Measurements from ENCODE around the gene ARF3.

The ARF3 gene

DNA sequence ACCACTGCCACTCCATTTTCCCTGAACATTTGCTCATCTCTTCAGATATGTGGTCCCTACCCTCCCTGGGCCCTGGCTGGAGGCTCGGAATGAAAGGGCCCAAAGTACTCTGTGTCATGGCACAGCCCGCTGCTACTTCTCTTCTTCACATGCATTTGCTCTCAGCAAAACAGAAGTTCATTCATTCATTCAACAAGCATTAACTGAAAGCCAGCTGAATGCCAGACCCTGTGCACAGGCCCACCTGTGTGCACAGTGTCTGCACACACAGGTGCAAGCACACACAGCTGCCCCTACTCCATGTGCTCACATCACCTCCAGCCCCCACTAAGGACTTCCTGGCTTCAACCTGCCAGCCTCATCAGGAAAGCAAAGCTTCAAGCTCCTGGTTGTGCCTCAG lies 28.6 kb upstream of the ARF3 start:
- no peak overlapping the region for H3K4me3 ChIP-seq (ENCODE audit: low read length)
- H3K9ac ChIP-seq (ENCODE audit: low read length), result no peak overlapping the region
- no peaks in the 10 kb centered on the region for H3K79me2 ChIP-seq (ENCODE audit: low read length)
- H3K4me1 ChIP-seq (ENCODE audit: low read length), result no peaks in the 10 kb centered on the region
- H3K9me3 ChIP-seq (ENCODE audit: insufficient read depth, low read length), result no peaks in the 10 kb centered on the region
- H4K20me1 ChIP-seq (ENCODE audit: insufficient read depth, low read length), result no peaks in the 10 kb centered on the region
- H3K27ac ChIP-seq (ENCODE audit: low read length), result no peak overlapping the region
- H3K27me3 ChIP-seq (ENCODE audit: low read depth, low read length), result peaks cover 35% of the 10 kb centered on the region
- no peaks in the 10 kb centered on the region for H3K36me3 ChIP-seq (replicated peaks; ENCODE audit: low read depth, low read length)
- TF ChIP-seq CTCF (IDR thresholded peaks at IDR 0.05; ENCODE audit: low read depth, low read length) (no peak), EZH2phosphoT487 (IDR thresholded peaks at IDR 0.05; ENCODE audit: low read depth) (no peak)
- no peak overlapping the region for H3K4me2 ChIP-seq (ENCODE audit: low read length)
- no peak overlapping the region for H2AFZ ChIP-seq (ENCODE audit: low read depth, low read length)

- no peak overlapping the region for H3K4me2 ChIP-seq (ENCODE audit: low read length)
- peaks cover 31% of the 10 kb centered on the region for H3K27me3 ChIP-seq (ENCODE audit: low read depth, low read length)
- no peaks in the 10 kb centered on the region for H3K9me3 ChIP-seq (ENCODE audit: insufficient read depth, low read length)
- H4K20me1 ChIP-seq (ENCODE audit: insufficient read depth, low read length), result no peaks in the 10 kb centered on the region
- no peak overlapping the region for H3K9ac ChIP-seq (ENCODE audit: low read length)
- H2AFZ ChIP-seq (ENCODE audit: low read depth, low read length), result no peak overlapping the region
- TF ChIP-seq CTCF (IDR thresholded peaks at IDR 0.05; ENCODE audit: low read depth, low read length) (no peak), EZH2phosphoT487 (IDR thresholded peaks at IDR 0.05; ENCODE audit: low read depth) (no peak)
- H3K4me1 ChIP-seq (ENCODE audit: low read length), result no peaks in the 10 kb centered on the region
- no peak overlapping the region for H3K4me3 ChIP-seq (ENCODE audit: low read length)
- no peaks in the 10 kb centered on the region for H3K79me2 ChIP-seq (ENCODE audit: low read length)
- no peak overlapping the region for H3K27ac ChIP-seq (ENCODE audit: low read length)
- H3K36me3 ChIP-seq (replicated peaks; ENCODE audit: low read depth, low read length), result no peaks in the 10 kb centered on the region
Measured at GRCh38 chr12:48985475-48985897, 28.2 kb upstream of the ARF3 start.

DNA sequence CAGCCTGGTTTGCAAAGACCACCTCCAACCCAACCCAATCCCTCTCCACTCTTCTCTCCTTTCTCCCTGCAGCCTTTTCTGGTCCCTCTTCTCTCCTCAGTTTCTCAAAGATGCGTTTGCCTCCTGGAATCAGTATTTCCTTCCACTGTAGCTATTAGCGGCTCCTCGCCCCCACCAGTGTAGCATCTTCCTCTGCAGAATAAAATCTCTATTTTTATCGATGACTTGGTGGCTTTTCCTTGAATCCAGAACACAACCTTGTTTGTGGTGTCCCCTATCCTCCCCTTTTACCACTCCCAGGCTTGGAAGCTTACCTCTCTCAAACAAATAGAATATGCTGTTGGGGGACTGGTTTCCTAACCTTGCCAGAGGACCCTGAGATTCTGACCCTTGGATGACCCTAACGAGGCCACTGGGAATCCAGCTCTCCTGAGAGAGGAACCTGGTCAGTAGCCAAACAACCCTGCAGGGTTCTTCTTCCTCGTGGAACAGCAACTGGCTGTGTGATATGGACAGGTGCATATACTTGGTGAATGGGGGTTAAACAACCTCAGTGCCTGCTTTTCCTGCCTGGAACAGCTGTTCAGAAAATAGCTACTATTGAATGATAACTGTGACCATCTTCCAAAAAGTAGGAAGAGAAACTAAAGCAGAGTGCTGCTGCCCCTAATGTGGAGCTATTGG lies 25.3 kb upstream of the ARF3 start:
- Histone ChIP-seq H4K20me1 (ENCODE audit: insufficient read depth, low read length) (no peaks in the 10 kb centered on the region), H3K27ac (ENCODE audit: low read length) (no peak overlapping the region), H3K4me2 (ENCODE audit: low read length) (no peak overlapping the region), H3K27me3 (ENCODE audit: low read depth, low read length) (peaks cover 35% of the 10 kb centered on the region), H2AFZ (ENCODE audit: low read depth, low read length) (no peak overlapping the region), H3K9me3 (ENCODE audit: insufficient read depth, low read length) (no peaks in the 10 kb centered on the region), H3K4me1 (ENCODE audit: low read length) (no peaks in the 10 kb centered on the region), H3K36me3 (replicated peaks; ENCODE audit: low read depth, low read length) (no peaks in the 10 kb centered on the region), H3K9ac (ENCODE audit: low read length) (no peak overlapping the region), H3K79me2 (ENCODE audit: low read length) (no peaks in the 10 kb centered on the region), H3K4me3 (ENCODE audit: low read length) (no peak overlapping the region)
- TF ChIP-seq EZH2phosphoT487 (IDR thresholded peaks at IDR 0.05; ENCODE audit: low read depth) (no peak), CTCF (IDR thresholded peaks at IDR 0.05; ENCODE audit: low read depth, low read length) (no peak)

GRCh38 chr12:48981757-48982157 lies 24.5 kb upstream of the ARF3 start:
- Histone ChIP-seq H3K4me1 (ENCODE audit: low read length) (no peaks in the 10 kb centered on the region), H3K4me3 (ENCODE audit: low read length) (no peak overlapping the region), H4K20me1 (ENCODE audit: insufficient read depth, low read length) (no peaks in the 10 kb centered on the region), H2AFZ (ENCODE audit: low read depth, low read length) (no peak overlapping the region), H3K79me2 (ENCODE audit: low read length) (no peaks in the 10 kb centered on the region), H3K27me3 (ENCODE audit: low read depth, low read length) (peaks cover 35% of the 10 kb centered on the region), H3K9ac (ENCODE audit: low read length) (no peak overlapping the region), H3K27ac (ENCODE audit: low read length) (no peak overlapping the region), H3K9me3 (ENCODE audit: insufficient read depth, low read length) (no peaks in the 10 kb centered on the region), H3K36me3 (replicated peaks; ENCODE audit: low read depth, low read length) (no peaks in the 10 kb centered on the region), H3K4me2 (ENCODE audit: low read length) (no peak overlapping the region)
- TF ChIP-seq CTCF (IDR thresholded peaks at IDR 0.05; ENCODE audit: low read depth, low read length) (no peak), EZH2phosphoT487 (IDR thresholded peaks at IDR 0.05; ENCODE audit: low read depth) (no peak)

Data from OCI-LY3 (cell line).